B cell (primary cell): Measurements from ENCODE around the gene TBCB. TPM values are rescaled to one million over a fixed set of nuclear protein-coding genes. Genes with fewer than 3 reads are reported as not detected.

Experiments
- ATAC-seq: fragments of 200-7000 bp; cut with Tn5 transposase; one replicate; pipeline ENCODE4 v1.10.0; 2021; ENCODE audit warnings: low read depth, mild to moderate bottlenecking, moderate number of reproducible peaks, moderate library complexity
- CTCF ChIA-PET: fragments of 350-600 bp; sonication (Branson Sonifier 250); formaldehyde crosslinking; loops from one replicate; lab custom pipeline; 2021; ENCODE audit warnings: antibody characterized with exemption, inconsistent platforms; lab: Charles Lee
- POLR2A ChIA-PET: fragments of 350-600 bp; sonication (Branson Sonifier 250); formaldehyde crosslinking; loops from one replicate; lab custom pipeline; 2021; ENCODE audit warnings: antibody characterized with exemption; lab: Charles Lee
- DNase-seq: peaks from one replicate; pipeline ENCODE4 v3.0.0; 2013
- H2AFZ ChIP-seq: 2 replicates; pipeline ENCODE4 v1.6.1; 2012; ENCODE audit warnings: mild to moderate bottlenecking, low read depth, low read length; ENCODE audit not compliant: insufficient read depth, poor library complexity, severe bottlenecking
- H3K27ac ChIP-seq, 2 donors: 1 replicate in 1 of 2; 2 replicates in 1 of 2; pipeline ENCODE4 v1.5.1; 2012 to 2013; ENCODE audit warnings: low read length in 2 of 2, mild to moderate bottlenecking in 2 of 2, moderate library complexity in 1 of 2
- H3K27me3 ChIP-seq, 4 experiments: fragments of 200-600 bp in 1 of 4; sonication (generic) in 1 of 4; replicated peaks in 1 of 4; 1 replicate in 2 of 4; 2 replicates in 2 of 4; pipeline versions ENCODE4 v1.6.1 to v1.7.0; 2013 to 2016; ENCODE audit warnings: low read length in 3 of 4, mild to moderate bottlenecking in 2 of 4, mixed read lengths in 1 of 4, moderate library complexity in 1 of 4; ENCODE audit not compliant: insufficient read depth in 4 of 4, control insufficient read depth in 3 of 4; ENCODE audit errors: control extremely low read depth in 1 of 4
- H3K36me3 ChIP-seq, 2 experiments: replicated peaks in 1 of 2; 1 replicate in 1 of 2; 2 replicates in 1 of 2; pipeline versions ENCODE4 v1.6.1 to v1.7.1; 2013; ENCODE audit warnings: low read length in 1 of 2; ENCODE audit not compliant: insufficient read depth in 2 of 2, control insufficient read depth in 1 of 2; ENCODE audit errors: control extremely low read depth in 1 of 2, extremely low read depth in 1 of 2
- H3K4me1 ChIP-seq, 2 donors: fragments of 200-600 bp in 1 of 2; sonication (generic) in 1 of 2; 1 replicate in 1 of 2; 2 replicates in 1 of 2; pipeline versions ENCODE4 v1.5.1 to v1.6.1; 2013 to 2017; ENCODE audit warnings: low read length in 2 of 2; ENCODE audit not compliant: control insufficient read depth in 2 of 2, insufficient read depth in 2 of 2
- H3K4me2 ChIP-seq: replicated peaks from 2 replicates; pipeline ENCODE3; 2012; ENCODE audit warnings: mild to moderate bottlenecking, low read depth, low read length; ENCODE audit not compliant: poor library complexity, severe bottlenecking
- H3K4me3 ChIP-seq, 5 experiments: fragments of 200-600 bp in 1 of 5; sonication (generic) in 1 of 5; 1 replicate in 3 of 5; 2 replicates in 2 of 5; pipeline versions ENCODE4 v1.5.1 to v1.7.0; 2011 to 2016; ENCODE audit warnings: low read length in 4 of 5, mild to moderate bottlenecking in 4 of 5, low read depth in 2 of 5, control low read depth in 1 of 5, moderate library complexity in 1 of 5; ENCODE audit not compliant: insufficient read depth in 1 of 5; ENCODE audit errors: control extremely low read depth in 1 of 5, extremely low read depth in 1 of 5
- H3K79me2 ChIP-seq: fragments of 200-600 bp; sonication (generic); one replicate; pipeline ENCODE4 v1.6.0; 2016; ENCODE audit warnings: low read length; ENCODE audit not compliant: control insufficient read depth, insufficient read depth
- H3K9ac ChIP-seq: fragments of 200-600 bp; sonication (generic); 2 replicates; pipeline ENCODE4 v1.6.1; 2017; ENCODE audit warnings: mild to moderate bottlenecking, low read length, moderate library complexity
- H3K9me3 ChIP-seq, 3 donors: one replicate each; pipeline versions ENCODE4 v1.6.1 to v1.7.1; 2013; ENCODE audit warnings: low read length in 2 of 3; ENCODE audit not compliant: control insufficient read depth in 2 of 3, insufficient read depth in 1 of 3; ENCODE audit errors: control extremely low read depth in 1 of 3
- H4K20me1 ChIP-seq: 2 replicates; pipeline ENCODE4 v1.6.0; 2012; ENCODE audit warnings: mild to moderate bottlenecking, low read length; ENCODE audit not compliant: insufficient read depth, control insufficient read depth, poor library complexity, severe bottlenecking
- H3K27ac Mint-ChIP-seq: one replicate; pipeline ENCODE4 v1.8.0; 2021; ENCODE audit warnings: mixed read lengths
- H3K27me3 Mint-ChIP-seq: one replicate; pipeline ENCODE4 v1.8.0; 2021; ENCODE audit warnings: mixed read lengths
- H3K4me1 Mint-ChIP-seq: one replicate; pipeline ENCODE4 v1.8.0; 2021; ENCODE audit warnings: mixed read lengths
- H3K4me3 Mint-ChIP-seq: one replicate; pipeline ENCODE4 v1.8.0; 2021; ENCODE audit warnings: mixed read lengths
- H3K9me3 Mint-ChIP-seq: one replicate; pipeline ENCODE4 v1.8.0; 2022; ENCODE audit warnings: mixed read lengths; ENCODE audit not compliant: insufficient read depth
- EZH2 ChIP-seq: IDR thresholded peaks from 2 replicates; pipeline ENCODE4 v1.6.1; 2012; ENCODE audit warnings: borderline replicate concordance, low read depth, mild to moderate bottlenecking, moderate library complexity, low read length; ENCODE audit not compliant: insufficient read depth, poor library complexity, severe bottlenecking
- WGBS: methylation state at CpG from one replicate; pipeline ENCODE4 v1.1.5; 2013; ENCODE audit warnings: missing lambda C conversion rate; ENCODE audit not compliant: insufficient coverage; 5-methylcytosine and 5-hydroxymethylcytosine counted together
- intact Hi-C: fragments of 100-400 bp; cut with micrococcal nuclease; formaldehyde crosslinking; loops from one replicate; pipeline ENCODE4 v1.10.0; 2022
- polyA plus RNA-seq: library from polyadenylated mRNA; depleted of rRNA; stranded (reverse); fragments of >200 nt; gene quantifications from 2 replicates; pipeline ENCODE4 v1.2.3, GENCODE V29; 2012
- total RNA-seq, 2 donors: library from RNA; stranded (reverse); fragments of 120-200 nt in 1 of 2; gene quantifications; 1 replicate in 1 of 2; 2 replicates in 1 of 2; pipeline versions ENCODE4 v1.2.3 to v1.2.4, GENCODE V29; 2013 to 2022
- TF ChIP-seq, protein P1 (sequence below): fragments of 200-600 bp; IDR thresholded peaks from one replicate; pipeline ENCODE4 v1.8.0; 2022; ENCODE audit warnings: antibody characterized with exemption, mild to moderate bottlenecking

TBCB gene
- total and polyA plus RNA-seq, 2 donors (not counting 1 experiment from before 2014, with no cell fraction given), result 148 to 187 TPM

DNA sequence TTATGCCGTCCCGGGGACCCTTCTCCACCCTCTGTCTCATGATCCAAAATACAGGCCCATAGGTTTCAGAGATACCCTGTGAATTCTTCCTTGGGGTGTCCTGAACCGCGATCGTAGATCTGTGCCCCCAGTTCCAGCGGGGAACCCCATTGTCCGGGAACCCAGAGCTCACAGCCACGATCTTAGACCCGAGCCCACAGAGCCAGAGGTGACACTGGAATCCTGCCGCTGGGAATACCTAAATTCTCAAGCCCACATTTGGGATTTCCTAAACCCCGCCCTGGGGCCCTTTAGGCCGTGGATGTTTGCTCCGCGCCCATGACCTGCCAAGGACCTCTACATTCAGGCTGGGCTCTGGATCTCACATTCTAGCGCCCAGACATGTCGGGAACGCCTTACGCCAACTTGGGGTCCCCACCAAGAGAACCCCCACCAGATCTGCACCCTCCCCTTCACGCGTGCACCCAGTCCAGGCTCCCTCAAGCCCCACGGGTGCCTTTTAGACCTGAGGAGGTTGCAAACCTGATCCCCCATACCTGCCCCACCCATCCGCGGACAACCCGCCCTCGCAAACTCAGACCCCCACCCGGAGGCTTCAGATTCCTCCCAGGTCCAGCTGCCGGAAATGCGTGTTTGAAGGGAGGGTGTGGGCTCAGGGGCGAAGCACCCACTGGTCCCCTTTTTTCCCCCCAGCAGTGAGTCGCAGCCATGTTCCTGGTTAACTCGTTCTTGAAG, 25.2 kb downstream of the TBCB start:
- H3K36me3 ChIP-seq, result peaks cover 0 to 18% of the 10 kb centered on the region in 2 experiments
- ChIA-PET CTCF (interaction anchor here (1.0 to 5.6 kb wide), 3 partner anchors 12 to 29 kb away, joined by 3 to 49 read pairs (median 7); no protein-coding TSS in a partner anchor), POLR2A (interaction anchor here (0.6 to 3.9 kb wide), 6 partner anchors 12 to 873 kb away, joined by 3 to 33 read pairs (median 6); partner anchors contain the start of genes POLR2I, TBCB, THAP8 and ZNF850)
- TF ChIP-seq EZH2, result no peak
- TF ChIP-seq, protein P1, sequence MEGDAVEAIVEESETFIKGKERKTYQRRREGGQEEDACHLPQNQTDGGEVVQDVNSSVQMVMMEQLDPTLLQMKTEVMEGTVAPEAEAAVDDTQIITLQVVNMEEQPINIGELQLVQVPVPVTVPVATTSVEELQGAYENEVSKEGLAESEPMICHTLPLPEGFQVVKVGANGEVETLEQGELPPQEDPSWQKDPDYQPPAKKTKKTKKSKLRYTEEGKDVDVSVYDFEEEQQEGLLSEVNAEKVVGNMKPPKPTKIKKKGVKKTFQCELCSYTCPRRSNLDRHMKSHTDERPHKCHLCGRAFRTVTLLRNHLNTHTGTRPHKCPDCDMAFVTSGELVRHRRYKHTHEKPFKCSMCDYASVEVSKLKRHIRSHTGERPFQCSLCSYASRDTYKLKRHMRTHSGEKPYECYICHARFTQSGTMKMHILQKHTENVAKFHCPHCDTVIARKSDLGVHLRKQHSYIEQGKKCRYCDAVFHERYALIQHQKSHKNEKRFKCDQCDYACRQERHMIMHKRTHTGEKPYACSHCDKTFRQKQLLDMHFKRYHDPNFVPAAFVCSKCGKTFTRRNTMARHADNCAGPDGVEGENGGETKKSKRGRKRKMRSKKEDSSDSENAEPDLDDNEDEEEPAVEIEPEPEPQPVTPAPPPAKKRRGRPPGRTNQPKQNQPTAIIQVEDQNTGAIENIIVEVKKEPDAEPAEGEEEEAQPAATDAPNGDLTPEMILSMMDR, result no peak
- peaks cover 20% of the 10 kb centered on the region for H3K79me2 ChIP-seq
- ATAC-seq (peak; percentile 4), DNase-seq (peak; percentile 66)
- H2AFZ ChIP-seq, result peak overlapping the region; percentile 92
- H3K4me2 ChIP-seq, result peak overlapping the region; percentile 96
- H3K4me3 Mint-ChIP-seq, result peak overlapping the region; percentile 96
- H3K27ac ChIP-seq, result peak overlapping the region; percentile 81 to 85
- H3K4me1 ChIP-seq, result peaks cover 4 to 14% of the 10 kb centered on the region in 2 donors
- H3K4me1 Mint-ChIP-seq, result peaks cover 15% of the 10 kb centered on the region
- intact Hi-C loops, result loop anchor here (1.0 kb wide), 3 partner anchors 25 to 145 kb away; partner anchors contain the start of genes ALKBH6, SDHAF1 and TBCB
- H3K27me3 ChIP-seq, result no peaks in the 10 kb centered on the region
- no peaks in the 10 kb centered on the region for H3K27me3 Mint-ChIP-seq
- H3K9ac ChIP-seq, result peak overlapping the region; percentile 86
- under 1% methylated on average over 25 of the region's 31 CpGs for WGBS
- H3K4me3 ChIP-seq, result peak overlapping the region; percentile 76 to 99 (median 89)
- peak overlapping the region; percentile 94 for H3K27ac Mint-ChIP-seq
- peaks cover 0 to 5% (median 0%) of the 10 kb centered on the region in 3 donors for H3K9me3 ChIP-seq
- H3K9me3 Mint-ChIP-seq, result no peaks in the 10 kb centered on the region
- H4K20me1 ChIP-seq, result peaks cover 19% of the 10 kb centered on the region
